GM19438 (cell line): Measurements from ENCODE around the gene ZFHX3.

Experiments
- ATAC-seq: cut with Tn5 transposase; IDR thresholded peaks from one replicate; pipeline ENCODE4 v1.9.1; 2021; ENCODE audit warnings: low read depth; ENCODE audit not compliant: unreplicated experiment

The ZFHX3 gene

DNA sequence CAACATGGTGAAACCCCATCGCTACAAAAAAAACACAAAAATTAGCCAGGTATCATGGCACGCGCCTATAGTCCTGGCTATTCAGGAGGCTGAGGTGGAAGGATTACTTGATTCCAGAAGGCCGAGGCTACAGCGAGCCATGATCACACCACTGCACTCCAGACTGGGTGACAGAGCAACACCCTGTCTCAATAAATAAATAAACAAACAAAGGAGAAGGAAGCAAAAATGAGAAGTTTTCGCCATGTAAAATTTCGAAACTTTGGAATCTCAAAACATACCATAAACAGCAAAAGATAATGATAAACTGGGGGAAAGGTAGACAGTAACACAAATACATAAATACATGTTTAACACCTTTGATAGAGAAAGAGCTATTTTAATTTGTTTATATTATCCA is 130.9 kb downstream of the ZFHX3 start:
- no peak for ATAC-seq

DNA sequence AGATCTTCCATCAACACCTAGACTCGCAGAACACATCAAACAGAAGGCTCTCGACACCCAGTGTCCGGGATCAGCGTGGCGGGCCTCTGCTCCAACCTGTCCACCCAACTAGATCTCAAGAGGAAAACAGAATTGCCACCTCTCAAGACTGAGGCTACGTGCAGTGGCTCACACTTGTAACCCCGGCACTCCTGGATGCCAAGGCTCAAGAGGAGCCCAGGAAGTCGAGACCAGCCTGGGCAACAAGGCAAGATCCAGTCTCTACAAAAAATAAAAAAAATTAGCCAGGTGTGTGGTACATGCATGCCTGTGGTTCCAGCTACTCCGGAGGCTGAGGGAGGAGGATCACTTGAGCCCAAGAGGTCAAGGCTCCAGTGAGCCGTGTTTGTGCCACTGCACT is 132.6 kb downstream of the ZFHX3 start:
- no peak for ATAC-seq

DNA sequence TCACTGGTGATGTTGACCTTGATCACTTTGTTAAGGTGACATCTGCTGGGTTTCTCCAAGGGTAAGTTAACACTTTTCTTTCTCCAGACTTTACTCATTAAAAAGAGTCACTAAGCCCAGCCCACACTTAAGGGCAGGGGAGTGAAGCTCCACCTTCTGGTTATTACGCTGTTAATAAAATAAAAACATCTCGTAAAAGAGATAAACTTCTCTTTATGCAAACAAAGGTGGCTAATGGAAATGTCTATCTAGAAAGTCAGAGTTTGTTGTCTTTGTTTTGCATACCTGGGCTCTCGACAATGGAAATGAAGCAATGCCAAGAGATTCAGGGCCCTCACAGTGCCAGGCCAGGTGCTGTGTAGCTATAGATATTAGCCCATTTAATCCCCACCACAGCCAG is 134.4 kb downstream of the ZFHX3 start:
- ATAC-seq, result no peak

DNA sequence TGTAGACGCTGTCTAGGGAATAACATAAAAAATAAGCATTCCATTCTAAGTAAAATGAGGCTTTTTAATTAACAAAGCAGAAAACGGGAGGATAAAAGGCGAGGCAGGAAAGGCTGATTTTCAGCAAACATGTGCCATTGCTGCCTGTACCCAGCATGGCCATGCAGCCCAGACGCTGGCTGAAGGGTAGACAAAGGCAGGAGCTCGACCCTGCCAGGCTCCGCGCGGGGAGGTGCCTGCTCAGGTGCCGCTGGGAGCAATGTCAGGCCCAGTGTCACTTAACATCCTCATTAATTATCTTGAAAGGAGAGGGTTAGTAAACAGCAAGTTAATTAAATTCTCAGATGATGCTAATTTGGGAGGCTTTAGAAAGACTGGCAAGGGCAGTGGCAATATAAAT is 136.0 kb downstream of the ZFHX3 start:
- no peak for ATAC-seq

GRCh38 chr16:72910875-72911274 is 137.1 kb downstream of the ZFHX3 start:
- ATAC-seq, result no peak

GRCh38 chr16:72910381-72910780 is 137.5 kb downstream of the ZFHX3 start:
- ATAC-seq, result no peak

- no peak for ATAC-seq
Measured at GRCh38 chr16:72909196-72909595, 138.7 kb downstream of the ZFHX3 start.

DNA sequence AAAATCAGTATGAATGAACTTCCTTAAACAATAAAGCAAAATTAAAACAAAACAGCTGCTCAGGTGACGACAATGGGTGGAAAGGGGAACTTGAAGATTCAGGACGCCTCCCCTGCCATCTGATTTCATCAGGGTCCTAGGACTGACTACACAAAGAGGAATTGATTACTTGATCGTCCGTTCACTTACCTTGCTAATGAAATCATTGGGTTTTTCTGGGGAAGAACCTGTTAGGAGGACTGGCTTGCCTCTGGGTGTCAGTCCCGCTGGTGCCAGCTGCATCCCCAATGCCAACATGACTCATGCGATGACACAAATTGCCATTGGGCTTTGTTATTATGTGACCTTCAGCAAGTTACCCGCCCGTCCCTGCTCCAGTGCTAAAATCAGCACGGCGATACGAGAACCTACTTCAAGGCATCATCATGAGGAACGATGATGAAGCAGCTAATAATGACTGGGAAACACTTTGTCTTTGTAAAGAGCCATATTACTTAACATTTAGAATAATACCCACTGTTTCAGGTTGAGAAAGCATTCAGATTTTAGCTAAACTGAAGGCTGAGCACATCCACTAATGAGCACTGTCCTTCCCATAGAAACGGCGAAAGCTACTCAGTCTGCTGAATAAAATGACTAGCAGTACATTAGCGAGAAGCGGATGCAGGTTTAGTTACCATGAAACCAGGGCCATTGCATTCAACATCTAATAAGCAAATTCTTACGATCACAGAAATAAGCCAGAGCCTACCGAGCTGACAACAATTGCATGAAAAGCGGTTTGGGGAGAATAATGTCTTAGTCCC is 139.4 kb downstream of the ZFHX3 start:
- no peak for ATAC-seq

GRCh38 chr16:72905581-72905980 is 142.3 kb downstream of the ZFHX3 start:
- no peak for ATAC-seq

DNA sequence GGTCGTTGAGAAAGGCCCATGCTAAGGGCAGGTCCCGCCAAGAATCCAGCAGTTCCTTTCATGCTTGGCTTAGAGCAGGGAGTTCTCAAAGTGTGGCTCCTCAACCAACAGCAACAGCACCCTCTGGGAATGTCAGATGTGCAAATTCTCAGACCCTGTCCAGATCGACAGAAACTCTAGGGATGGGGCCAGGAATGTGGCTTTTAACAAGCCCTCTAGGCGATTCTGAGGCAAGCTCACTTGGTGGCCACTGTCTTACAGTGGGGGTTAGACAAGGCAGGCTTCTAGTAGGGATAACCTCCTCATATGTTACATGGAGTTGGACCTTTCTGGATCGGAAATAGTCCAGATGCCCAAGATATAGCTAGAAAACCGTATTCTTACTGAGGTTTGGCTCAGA is 144.8 kb downstream of the ZFHX3 start:
- ATAC-seq, result no peak

DNA sequence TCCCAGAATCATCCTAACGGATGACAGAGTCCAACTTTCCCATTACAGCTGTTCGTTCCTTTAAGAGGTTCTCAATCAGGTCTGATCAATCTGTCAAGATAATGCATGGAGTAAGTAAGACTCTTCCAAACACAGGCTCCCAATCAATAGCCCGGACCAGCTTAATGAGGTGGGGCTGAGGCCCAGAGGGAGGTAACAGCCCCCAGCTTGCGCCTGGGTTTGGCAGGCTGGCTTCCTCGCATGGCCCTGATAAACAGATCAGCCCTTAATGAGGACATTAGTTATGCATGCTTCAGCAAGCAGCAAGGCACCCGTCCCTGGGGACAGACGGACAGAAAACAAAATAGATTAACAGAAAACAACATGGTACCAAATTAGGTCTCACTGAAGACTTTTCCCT is 145.7 kb downstream of the ZFHX3 start:
- no peak for ATAC-seq

- ATAC-seq, result no peak
Measured at GRCh38 chr16:72901000-72901627, 146.8 kb downstream of the ZFHX3 start.

GRCh38 chr16:72898216-72898825 is 149.6 kb downstream of the ZFHX3 start:
- no peak for ATAC-seq

DNA sequence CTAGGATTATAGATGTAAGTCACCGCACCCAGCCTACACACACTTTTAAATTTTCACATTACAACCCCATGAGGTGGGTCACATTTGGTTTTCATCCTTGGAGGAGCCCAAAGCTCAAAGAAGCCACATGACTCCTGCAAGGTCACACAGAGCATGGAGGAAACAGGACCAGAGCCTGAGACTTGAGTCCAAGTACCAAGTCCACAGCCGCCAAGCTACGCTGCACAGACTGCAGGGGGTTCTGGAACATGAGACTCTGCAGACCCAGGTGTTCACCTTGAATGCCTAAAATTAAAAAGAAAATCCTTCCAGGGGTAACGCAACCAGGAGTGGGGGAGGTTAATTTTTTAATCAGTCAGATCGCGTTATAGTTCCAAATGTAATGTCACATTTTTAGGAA is 150.2 kb downstream of the ZFHX3 start:
- ATAC-seq, result no peak

- no peak for ATAC-seq
Measured at GRCh38 chr16:72896485-72897118, 151.3 kb downstream of the ZFHX3 start.

GRCh38 chr16:72895951-72896350 is 152.0 kb downstream of the ZFHX3 start:
- no peak for ATAC-seq

GRCh38 chr16:72894293-72895151 is 153.4 kb downstream of the ZFHX3 start:
- ATAC-seq, result no peak

GRCh38 chr16:72891291-72892227 is 156.4 kb downstream of the ZFHX3 start:
- ATAC-seq, result no peak

GRCh38 chr16:72890587-72890986 is 157.3 kb downstream of the ZFHX3 start:
- no peak for ATAC-seq
